SKM-1 treated with dmso at 0.1 percent for 144 hours (cell line): ENCODE data around the gene RAB17.
A peak's percentile ranks its signal among the peaks of the same experiment; 100 is the strongest.
"Not testable (repeated sequence)": the region's sequence is repeated elsewhere in the genome, so short reads cannot be mapped to it uniquely, and the experiment has no call there.

Experiments used
- DNase-seq: peaks from one replicate; lab custom pipeline; 2025; ENCODE audit not compliant: unreplicated experiment; lab: John Stamatoyannopoulos, UW

Gene RAB17

DNA sequence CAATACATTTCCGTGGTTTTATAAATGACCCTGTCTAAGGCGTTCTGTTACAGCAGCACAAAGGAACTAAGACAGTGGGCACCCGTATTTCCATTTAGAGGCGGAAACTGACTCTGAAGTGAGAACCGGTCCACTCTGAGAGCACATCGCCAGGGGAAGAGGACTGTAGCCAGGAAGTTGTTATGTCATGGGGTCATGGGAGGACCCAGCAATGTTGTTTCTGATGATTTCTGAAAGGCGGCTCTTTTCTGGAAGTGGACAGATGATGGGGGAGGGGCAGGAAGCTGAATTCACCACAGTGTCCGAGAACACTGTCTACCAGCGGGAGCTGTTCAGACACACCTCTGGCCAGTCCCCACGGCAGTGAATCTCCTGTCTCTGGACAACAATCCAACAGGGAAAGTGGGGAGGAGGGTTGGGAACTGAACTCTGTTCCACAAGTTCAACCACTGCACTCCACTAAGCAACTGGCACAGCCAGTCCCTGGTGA, 34.7 kb upstream of the RAB17 start:
- no peak for DNase-seq

DNA sequence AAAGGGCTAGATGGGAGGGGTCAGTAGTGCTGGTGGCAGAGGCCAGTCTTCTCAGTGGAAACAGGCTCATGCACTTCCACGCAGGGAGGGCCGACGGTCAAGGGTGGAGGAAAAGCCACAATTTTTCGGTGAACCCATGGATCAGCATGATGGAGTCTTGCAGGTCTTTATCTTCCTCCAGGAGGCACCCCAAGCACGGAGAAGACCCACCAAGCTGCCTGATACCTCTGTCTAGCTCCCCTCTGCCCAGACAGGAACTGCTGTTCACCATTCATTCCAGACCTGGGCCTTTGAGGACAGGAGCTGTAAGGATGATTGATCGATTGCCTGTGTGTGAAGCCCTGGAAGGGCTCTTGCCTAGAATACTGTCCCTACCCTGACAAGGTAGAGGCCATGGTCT, 34.0 kb upstream of the RAB17 start:
- no peak for DNase-seq

DNA sequence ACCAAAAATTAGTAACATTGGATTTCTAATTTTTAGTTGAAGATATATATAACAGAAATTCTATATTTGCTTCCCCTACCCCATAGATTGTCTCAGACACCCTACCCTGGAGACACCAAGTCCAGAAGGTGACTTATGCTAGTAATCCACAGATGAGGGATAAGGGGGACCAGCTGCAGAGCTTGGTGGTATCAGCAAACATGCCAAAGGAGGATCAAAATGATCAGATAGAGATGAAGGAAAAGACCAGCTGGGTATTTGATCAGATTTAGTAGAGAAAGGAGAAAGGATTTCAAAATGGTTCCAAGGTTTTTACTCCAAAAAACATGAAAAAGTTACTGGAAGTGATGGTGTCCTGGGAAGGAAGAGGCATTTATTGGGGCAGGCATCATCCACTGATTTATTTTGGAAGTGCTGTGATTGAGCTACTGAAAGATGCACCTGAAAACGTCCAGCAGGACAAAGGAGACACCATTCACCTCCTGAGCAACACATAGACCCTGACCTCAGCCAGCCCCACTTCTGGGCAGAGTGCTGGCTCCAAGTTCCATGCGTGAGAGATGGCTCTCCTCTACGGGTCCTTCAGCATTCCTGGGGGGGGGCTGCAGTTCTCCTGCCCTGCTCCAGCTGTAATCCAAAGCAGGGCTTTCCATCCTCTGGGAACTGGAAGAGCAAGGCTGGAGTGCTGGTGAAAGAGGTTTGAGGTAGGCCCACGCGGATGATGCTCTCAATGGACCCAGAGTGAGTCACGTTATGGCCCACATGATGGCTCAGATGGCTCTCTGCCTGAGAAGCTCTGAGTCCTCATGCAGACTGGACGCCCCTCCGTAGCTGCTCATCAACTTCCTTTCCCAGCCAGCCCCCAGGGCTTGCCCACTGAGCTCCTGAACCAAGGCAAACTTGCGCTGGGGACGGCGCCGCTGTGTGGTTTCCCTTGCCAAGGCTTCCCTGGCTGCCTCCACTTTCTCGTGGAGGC, 33.2 kb upstream of the RAB17 start:
- no peak for DNase-seq

DNA sequence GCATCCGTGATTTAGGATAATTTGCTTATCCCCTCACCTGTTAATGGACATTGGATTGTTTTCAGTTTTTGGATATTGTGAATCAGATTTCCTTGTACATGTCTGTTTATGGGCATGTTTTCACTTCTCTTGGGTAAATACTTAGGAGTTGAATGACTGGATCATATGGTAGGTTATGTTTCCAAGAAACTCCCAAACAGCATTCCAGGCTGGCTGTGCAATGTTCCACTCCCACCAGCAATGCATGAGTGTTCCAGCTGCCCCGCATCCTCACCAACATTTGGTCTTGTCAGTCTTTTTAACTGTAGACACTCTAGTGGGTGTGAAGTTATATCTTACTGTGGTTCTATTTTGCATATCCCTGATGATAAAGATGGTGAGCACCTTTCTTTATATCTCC, 27.9 kb upstream of the RAB17 start:
- DNase-seq: no peak

DNA sequence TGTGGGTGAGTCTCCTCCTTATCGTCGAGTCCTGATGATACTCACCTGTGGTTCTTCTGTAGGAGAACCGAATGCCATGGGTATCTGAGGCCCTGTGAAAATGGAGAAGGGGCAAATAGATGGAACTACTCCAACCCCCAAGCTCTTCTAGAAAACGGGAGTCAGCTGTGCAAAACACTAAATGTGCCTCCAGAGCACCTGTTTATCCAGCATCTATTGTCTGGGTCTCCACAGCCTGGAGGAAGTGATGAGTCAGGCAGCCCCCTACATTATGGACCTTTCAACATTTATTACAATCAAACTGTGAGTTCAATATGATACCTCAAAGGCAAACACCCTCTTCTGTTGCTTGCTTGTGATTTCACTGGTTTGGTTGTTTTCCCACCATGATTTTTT, 27.1 kb upstream of the RAB17 start:
- DNase-seq: no peak

DNA sequence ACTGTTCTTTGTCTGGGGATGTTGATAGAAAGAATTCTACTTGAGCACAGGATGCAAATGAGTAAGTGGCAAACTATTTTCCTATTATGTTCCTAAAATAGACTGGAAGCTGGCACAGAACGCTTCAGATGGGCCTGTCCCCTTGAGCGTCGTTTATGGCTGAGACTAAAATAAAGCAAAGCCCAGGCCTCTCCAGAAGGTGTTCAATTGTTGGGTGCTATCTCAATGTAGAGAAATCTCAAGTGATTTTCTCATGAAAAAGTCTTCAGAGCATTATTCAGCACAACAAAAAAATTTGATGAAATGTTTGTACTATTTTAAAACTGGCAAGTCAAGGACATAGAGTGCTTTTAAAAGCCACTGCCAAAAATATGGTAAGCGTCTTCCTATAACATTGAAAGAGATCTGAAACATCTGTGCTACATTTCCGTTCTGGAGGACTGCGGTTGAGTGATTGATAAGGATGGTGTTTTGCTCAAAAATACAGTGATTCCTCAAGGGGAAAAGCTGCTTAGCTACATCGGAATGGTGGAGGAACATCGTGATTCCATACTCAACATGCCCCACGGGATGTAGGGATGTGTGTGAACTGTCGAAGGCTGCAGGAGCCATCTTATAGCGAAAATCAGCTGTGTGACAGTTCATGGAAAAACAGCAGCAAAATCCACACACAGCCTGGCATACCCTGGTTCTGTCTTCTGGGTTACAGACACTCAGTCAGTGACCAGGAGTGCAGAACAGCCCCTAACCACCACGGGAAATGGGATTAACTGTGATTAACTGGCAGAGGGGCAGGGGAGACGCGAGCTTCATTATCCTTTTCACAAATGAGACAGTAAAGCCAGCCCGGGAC, 26.4 kb upstream of the RAB17 start:
- DNase-seq: no peak

DNA sequence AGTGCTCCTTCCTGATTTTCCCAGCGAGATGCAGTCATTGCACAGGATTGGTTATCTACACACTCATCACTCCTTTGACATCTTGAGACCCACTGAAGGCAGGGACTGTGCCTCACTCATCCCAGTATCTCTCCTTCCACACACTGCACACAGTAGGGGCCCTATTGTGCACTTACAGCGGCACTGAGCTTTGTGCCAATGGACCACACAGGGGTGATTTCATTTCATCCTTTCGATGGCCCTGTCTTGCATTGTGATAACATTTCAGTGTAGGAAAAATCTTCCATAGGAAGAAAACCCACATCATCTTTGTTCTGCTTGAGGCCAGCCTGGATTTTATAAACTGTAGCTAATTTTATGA, 25.8 kb upstream of the RAB17 start:
- no peak for DNase-seq

DNA sequence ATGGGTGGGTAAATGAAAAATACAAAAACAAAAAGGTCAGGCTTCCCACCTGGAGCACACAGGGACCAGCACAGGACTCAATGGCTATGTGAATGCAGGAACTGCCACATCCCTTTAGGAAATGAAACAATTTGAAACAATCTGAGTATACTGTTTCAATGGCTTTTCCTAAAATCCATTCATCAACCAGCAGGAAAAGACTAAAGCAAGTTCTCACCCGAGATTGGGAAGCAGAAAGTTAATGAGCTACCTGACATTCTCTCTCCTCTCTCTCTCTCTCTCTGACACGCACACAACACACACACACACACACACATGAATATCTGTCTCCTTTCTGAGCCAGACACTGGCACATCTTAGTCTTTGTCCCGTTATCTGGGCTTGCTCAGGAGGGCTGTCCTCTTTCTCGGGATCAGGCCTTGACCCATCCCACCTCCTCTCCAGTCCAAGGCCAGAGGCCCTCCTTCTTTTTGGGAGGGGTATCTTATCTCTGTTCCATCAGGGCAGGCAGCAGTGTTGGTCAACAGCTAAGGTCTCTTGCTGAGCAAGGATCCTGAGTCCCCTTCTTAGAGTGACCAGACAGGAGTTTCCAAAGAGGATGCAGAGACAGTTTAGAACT, 25.2 kb upstream of the RAB17 start:
- DNase-seq: no peak

DNA sequence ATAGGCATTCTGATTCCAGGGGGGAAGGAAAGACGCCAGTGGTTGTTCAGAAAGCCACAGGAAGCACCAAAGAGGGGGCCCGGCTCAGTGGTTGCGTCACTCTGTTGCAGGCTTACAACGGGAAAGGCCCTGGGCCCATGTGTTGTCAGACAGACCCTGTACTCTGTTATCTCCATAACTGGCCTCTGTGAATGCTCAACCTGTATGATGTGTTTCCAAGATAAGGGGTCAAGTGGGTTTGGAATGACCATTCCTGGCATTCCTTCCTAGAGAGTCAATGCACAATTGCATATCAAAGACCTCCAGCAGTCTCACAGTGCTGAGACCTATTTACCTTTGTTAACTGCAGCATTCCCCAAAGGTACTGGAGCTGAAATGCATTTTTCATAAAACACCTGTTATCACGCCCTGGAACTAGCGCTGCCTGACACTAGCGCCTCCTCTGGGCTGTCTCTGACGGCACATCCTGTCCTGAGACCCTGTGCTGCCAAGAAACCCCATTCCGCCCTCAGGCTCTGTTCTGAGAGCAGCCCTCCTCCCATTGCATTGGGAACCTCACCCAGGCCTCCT, 23.7 kb upstream of the RAB17 start:
- peak; percentile 99 for DNase-seq

DNA sequence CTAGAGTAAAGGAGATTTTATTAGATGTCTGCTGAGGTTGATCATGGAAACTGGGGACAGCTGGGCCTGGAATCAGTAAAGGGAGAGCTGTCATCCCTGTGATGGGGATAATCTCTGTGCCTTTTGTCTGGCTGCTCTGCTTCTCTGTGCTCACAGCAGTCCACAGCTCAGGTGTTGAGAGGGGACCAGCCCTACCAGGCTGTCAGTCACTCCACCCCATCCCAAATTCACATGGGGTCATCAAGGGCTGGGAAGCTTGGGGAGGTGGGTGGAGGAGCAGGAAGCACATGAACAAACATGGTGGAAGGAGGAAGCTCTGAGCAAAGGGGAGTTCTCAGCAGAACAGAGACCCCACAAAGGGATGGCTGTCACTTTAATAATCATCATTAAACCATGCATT, 23.1 kb upstream of the RAB17 start:
- no peak for DNase-seq

DNA sequence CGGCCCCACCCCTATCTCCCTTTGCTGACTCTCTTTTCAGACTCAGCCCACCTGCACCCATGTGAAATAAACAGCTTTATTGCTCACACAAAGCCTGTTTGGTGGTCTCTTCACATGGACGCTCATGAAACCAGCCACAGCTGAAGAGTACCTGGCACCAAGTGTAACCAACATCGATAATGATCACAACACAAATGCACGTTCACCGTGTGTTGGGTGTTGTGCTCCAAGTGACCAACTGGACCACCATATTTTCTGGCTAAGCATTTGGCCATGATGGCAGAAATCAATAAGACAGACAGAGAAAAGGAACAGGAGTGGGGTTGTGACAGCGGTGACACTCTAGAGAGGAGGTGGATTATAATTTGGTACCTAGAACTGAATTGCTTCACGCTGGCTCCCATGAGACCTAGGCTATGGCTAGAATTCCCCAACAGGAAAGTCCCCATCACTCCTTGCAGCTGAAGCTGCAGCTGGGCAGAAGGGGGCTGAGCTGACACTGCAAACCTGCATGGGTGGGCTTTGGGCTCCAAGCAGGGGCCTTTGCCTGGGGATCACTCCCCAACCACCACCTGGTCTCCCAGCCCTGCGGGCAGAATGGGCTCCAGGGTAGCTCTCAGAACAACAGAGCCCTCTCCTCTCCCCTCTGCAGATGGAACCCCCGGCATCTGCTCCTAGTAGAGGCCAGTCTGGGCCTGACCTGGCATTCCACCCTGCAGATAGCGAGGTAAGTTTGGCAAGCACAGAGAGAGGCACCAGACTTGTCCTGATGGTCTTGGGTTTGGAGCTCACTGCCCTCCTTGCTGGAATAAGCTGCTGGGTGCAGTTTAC, 22.2 kb upstream of the RAB17 start:
- DNase-seq: no peak

DNA sequence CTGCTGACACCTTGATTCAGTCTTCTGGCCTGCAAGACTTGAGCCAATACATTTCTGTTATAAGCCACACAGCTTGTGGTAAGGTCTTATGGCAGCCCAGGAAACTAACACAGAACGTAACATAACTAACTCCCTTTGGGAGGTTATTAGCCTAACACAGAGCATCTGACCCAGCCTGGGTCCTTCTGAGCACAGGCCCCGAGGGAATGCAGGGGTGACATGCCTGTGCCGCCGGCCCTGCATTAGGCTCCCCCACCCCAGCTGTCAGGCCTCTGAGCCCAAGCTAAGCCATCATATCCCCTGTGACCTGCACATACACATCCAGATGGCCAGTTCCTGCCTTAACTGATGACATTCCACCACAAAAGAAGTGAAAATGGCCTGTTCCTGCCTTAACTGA, 16.0 kb upstream of the RAB17 start:
- not testable (repeated sequence) for DNase-seq

DNA sequence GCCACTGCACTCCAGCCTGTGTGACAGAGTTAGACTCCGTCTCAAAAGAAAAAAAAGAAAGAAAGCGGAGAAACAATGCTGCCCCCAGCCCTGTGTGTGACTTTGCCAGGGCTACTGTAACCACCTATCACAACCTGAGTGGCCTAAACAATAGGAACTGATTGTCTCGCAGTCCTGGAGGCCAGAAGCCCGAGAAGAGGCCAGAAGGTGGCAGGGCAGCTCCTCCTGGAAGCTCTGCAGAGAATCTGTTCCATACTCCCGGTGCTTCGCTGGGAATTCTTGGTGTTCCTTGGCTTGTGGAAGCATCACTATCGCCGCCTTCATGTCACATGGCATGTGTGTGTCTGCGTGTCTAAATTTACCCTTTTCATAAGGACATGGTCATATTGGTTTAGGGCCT, 14.4 kb upstream of the RAB17 start:
- no peak for DNase-seq

DNA sequence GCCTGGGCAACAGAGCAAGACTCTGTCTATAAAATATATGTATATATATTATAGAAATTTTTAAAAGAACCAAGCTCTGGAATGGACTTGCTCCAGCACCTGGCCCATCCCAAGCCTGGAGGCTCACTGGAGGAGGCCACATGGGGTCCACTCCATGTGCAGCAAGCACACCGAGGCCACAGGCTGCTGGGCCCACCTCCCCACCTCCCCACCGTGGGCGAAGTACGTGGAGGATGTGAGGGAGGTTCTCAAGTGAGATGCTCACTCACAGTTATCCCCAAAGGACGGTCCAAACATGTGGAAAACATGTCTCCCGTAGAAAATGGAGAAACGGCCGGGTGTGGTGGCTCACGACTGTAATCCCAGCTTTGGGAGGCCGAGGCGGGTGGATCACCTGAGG, 13.9 kb upstream of the RAB17 start:
- no peak for DNase-seq

DNA sequence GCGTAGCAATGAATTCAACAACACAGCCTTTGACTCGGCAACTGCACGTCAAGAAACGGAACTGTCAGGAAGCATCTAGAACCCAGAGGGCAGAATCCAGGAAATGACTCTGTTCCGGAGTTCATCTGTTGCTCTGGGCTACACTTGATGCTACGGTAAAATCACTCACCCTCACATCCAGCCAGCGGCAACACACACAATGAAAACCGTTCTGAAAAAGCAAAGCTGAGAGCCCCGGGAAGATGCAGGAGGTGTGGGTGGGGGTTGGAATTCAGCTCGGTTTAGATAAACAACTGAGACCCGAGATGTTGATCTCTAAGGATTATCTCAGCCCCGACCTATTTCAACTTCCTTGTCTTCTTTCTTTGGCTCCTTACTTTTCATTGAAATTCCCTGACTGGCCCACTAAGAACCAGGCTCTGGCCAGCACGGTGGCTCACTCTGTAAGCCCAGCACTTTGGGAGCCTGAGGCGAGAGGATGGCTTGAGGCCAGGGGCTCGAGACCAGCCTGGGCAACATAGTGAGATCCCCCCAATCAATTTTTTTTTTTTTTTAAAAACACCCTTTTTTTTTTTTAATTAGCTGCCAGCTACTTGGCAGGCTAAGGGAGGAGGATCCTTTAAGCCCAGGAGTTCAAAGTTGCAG, 13.3 kb upstream of the RAB17 start:
- DNase-seq: no peak

DNA sequence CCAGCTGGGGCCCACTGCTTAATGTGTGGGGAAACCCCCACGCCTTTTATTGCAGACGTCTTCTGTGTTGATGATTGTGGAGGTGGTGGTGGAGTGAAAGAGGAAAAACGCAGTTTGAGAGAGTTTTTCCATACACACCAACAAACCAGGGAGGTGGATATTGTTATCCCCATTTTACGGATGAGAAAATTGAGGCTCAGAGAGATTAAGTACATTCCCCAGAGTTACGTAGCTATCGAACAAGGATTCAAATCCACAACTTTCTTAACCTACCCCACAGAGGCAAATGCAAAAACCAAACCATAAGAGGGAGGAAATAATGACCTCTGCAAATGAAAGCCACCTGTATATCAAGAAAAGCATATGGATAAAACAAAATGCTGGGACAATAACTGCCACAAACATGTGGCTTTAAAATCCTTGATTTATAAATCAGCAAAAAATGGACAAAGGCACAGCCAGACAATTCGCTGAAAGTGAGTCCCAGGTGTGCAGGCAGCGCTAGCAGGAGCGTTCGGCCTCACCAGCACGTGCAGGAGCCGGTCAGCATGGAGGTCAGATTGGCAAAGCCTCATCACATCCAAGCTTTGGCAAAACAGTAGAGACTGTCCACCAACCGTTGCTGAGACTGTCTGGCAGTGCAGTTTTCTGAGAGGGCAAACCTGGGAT, 12.6 kb upstream of the RAB17 start:
- no peak for DNase-seq

DNA sequence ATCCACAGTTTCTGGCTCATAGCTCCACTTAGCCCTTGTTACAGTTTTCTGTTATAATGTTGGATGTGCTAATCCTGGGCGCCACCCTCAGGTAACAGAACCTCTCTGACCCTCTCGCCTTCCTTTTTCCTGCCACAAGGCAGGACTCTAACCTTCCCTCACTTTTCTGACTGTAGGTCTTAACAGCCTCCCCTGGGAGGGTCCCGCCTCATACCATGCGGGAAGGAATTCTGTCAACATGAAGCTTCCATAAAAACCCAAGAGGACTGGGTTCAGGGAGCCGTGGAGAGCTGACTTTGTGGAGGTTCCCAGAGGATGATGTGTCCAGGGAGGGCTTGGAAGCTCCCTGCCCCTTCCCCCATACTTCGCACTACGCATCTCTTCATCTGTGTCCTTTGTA, 11.9 kb upstream of the RAB17 start:
- DNase-seq: no peak

DNA sequence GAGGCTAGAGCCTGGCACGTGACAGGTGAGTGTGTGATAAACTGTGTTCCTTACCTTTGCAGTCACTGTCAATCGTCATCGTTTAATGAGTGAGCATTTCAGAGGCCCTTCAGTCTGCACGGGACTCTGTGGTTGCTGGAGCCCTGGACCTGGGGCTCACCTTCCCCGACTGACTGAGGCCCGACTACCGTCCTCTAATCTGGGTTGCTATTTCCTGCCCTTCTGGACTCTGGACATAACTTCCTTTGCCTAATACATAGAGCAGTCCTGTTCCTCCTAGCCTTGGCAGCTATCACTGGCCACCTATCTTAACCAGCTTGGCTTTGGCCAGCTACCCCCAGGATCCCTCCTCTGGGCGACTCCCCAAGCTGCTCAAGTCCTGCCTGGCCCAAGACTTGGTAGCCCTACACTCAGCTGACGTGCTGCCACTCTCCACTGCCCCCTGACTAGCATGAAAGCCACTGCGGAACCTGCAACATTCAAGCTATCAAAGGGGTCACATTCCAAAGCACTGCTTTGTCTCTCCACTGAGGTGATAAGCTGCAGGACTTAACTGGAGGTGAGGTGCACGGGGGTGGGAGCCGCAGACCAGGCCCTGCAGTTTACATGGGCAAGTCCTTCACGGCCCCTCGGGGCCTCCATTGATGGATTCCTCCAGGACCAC, 11.1 kb upstream of the RAB17 start:
- DNase-seq: no peak
